H1 (cell line): Measurements from ENCODE around the gene OR5B2. TPM values are rescaled to one million over a fixed set of nuclear protein-coding genes. Genes with fewer than 3 reads are reported as not detected.

Experiments
- CHD7 ChIP-seq: fragments of 300-600 bp; sonication (generic); IDR thresholded peaks from 2 replicates; pipeline ENCODE4 v1.7.1; 2012; ENCODE audit warnings: low read length, moderate library complexity, mild to moderate bottlenecking, inconsistent platforms; ENCODE audit not compliant: insufficient replicate concordance
- EGR1 ChIP-seq: IDR thresholded peaks from 2 replicates; pipeline ENCODE4 v1.6.1; 2011; ENCODE audit warnings: low read depth, low read length, borderline replicate concordance
- GTF2F1 ChIP-seq: IDR thresholded peaks from 2 replicates; pipeline ENCODE4 v1.6.1; 2012; ENCODE audit warnings: low read depth, low read length, improper control_type of control experiment, borderline replicate concordance
- MAFK ChIP-seq: IDR thresholded peaks from 2 replicates; pipeline ENCODE4 v1.6.1; 2012; ENCODE audit warnings: low read depth, mild to moderate bottlenecking, improper control_type of control experiment, low read length
- polyA plus RNA-seq, 7 experiments: library from polyadenylated mRNA; depleted of rRNA in 3 of 7; stranded (reverse) in 5 of 7; unstranded in 2 of 7; fragments of >200 nt in 5 of 7; fragments of 200-250 nt in 2 of 7; gene quantifications; 1 replicate in 5 of 7; 2 replicates in 1 of 7; 4 replicates in 1 of 7; pipeline versions ENCODE4 v1.2.1 to v1.2.3, GENCODE V29; 2011 to 2013; ENCODE audit warnings: missing spikeins in 2 of 7, mixed read lengths in 2 of 7
- total RNA-seq: library from RNA; stranded (reverse); fragmentation: NEBNext Ultra II Directional; extraction: Animal tissue kit (Norgen Biotek cat#: 25700); gene quantifications from 2 replicates; pipeline ENCODE4 v1.2.1, GENCODE V29; 2021

The OR5B2 gene
- total and polyA plus RNA-seq, 2 of the 8 experiments (the other 6 are each of a cell fraction or from before 2014, with no cell fraction given): 0.06 TPM; not detected in 1

GRCh38 chr11:58451585-58451984 is 23.7 kb upstream of the OR5B2 start (continued):
- no peak for TF ChIP-seq CHD7
- no peak for TF ChIP-seq GTF2F1
- no peak for TF ChIP-seq MAFK
- TF ChIP-seq EGR1: no peak
- TF ChIP-seq, all 59 proteins: peak for 0
